Measurements from ENCODE around the gene ZBTB47. TPM values are rescaled to one million over a fixed set of nuclear protein-coding genes. Genes with fewer than 3 reads are reported as not detected.

Gene ZBTB47
- total RNA-seq, result under 1 TPM; 0.18 to 0.34 TPM

DNA sequence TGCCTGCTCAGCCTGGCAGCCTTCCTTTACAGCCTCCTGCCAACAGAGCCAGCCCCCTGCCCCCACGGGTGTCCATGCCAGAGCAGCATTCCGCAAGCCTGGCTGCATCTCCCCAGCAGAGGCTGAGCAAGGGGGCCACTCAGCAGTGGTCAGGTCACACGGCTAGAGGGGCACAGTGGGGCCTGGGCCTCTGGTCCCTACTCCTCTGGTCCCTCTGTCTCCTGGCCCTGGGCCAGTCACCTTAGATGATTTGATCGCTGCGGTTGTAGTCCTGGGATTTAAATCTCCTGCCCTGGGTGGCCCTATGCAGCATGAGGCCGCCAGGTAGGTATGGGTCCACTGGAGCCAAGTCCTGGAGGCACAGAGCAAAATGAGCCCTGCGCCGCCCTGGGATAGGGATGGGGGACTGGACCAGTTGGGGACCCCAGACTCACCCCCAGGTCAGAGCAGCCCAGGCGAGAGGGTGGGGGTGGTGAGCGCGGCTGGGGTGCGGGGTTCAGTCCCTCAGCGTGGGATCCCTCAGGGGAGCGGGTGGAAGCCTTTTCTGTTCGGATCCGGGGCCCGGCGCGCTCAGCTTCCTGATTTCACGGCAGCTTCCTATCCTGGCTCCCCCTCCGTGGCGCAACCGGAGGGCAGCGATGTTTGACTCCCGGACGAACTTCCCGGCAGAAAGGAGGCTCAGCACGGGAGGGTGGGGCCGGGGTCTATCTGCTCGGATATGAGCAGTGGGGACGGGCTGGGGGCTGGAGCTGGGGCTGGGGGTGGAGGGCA lies at the start of gene ZBTB47:
Gene ZBTB47 (plus strand): TSS at position 138 of the 771 bp plus-strand sequence. CDS start 4,659 bp downstream, outside the sequence.
- POLR2A ChIA-PET, result interaction anchor here (0.6 kb wide), 1 partner anchor 11 kb away, joined by 3 read pairs; no protein-coding TSS in a partner anchor
- Mint-ChIP-seq H3K27ac (peak within 1 kb of the TSS; percentile 68), H3K4me1 (ENCODE audit: low read depth) (peaks cover 22% of the 10 kb centered on the region), H3K4me3 (peak within 1 kb of the TSS; percentile 77), H3K9me3 (ENCODE audit: insufficient read depth) (no peaks in the 10 kb centered on the region), H3K27me3 (ENCODE audit: low read depth) (peaks cover 2% of the 10 kb centered on the region), H3K36me3 (ENCODE audit: low read depth) (peaks cover 4% of the 10 kb centered on the region)
- CTCF ChIA-PET, result interaction anchor here (1.3 to 2.5 kb wide), 2 partner anchors 71 to 91 kb away, joined by 3 to 11 read pairs; no protein-coding TSS in a partner anchor
- ATAC-seq (peak; percentile 3), DNase-seq (no peak)

DNA sequence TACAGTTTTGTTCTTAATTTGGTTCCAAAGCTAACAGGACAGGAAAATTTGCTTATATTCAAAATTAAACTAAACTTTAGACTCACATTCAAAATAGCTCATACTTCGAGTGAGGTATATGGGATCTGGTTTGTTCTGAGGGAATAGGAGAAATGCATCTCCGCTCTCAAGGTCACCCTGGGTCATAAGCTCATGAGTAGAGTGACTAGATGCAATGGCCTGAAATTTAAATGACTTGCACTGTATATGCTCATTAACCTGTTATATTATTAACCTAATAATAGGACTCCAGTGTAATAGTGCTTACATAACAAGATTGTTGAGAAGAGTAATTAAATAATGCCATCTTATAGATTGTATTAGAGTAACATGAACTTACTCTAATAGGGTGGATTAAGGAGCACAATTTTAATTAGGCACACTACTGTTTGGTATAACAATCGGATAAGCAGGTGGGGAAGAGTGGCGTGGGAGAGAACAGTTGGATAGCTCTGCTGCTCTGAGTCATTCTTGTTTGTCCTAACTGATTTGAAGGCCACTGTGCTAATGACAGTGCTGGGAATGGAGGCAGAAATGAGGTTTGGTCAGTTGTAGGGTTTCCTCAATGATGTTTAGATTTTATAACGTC lies 47.8 kb upstream of the ZBTB47 start:
- Mint-ChIP-seq H3K4me1 (ENCODE audit: low read depth) (peaks cover 52% of the 10 kb centered on the region), H3K27ac (no peak overlapping the region), H3K9me3 (ENCODE audit: insufficient read depth) (peaks cover 4% of the 10 kb centered on the region), H3K4me3 (no peak overlapping the region), H3K27me3 (ENCODE audit: low read depth) (no peaks in the 10 kb centered on the region), H3K36me3 (ENCODE audit: low read depth) (peaks cover 59% of the 10 kb centered on the region)
- DNase-seq (no peak), ATAC-seq (no peak)
- CTCF ChIA-PET, result interaction anchor here (0.8 to 1.4 kb wide), 2 partner anchors 8 to 10 kb away, joined by 3 to 5 read pairs; no protein-coding TSS in a partner anchor
- POLR2A ChIA-PET, result interaction anchor here (0.6 to 1.5 kb wide), 2 partner anchors 15 to 46 kb away, joined by 3 to 4 read pairs; partner anchors contain the start of gene SS18L2

- CTCF ChIA-PET, result no interaction called here
- H3K4me3 Mint-ChIP-seq, result no peak overlapping the region
- peaks cover 4% of the 10 kb centered on the region for H3K9me3 Mint-ChIP-seq (ENCODE audit: insufficient read depth)
- ATAC-seq (no peak), DNase-seq (no peak)
- H3K4me1 Mint-ChIP-seq (ENCODE audit: low read depth), result peaks cover 56% of the 10 kb centered on the region
- H3K36me3 Mint-ChIP-seq (ENCODE audit: low read depth), result peaks cover 56% of the 10 kb centered on the region
- H3K27me3 Mint-ChIP-seq (ENCODE audit: low read depth), result no peaks in the 10 kb centered on the region
- H3K27ac Mint-ChIP-seq, result peak overlapping the region; percentile 7
- POLR2A ChIA-PET, result interaction anchor here (1.2 kb wide), 1 partner anchor 18 kb away, joined by 4 read pairs; no protein-coding TSS in a partner anchor
Measured at GRCh38 chr3:42608581-42608980, 44.9 kb upstream of the ZBTB47 start.

DNA sequence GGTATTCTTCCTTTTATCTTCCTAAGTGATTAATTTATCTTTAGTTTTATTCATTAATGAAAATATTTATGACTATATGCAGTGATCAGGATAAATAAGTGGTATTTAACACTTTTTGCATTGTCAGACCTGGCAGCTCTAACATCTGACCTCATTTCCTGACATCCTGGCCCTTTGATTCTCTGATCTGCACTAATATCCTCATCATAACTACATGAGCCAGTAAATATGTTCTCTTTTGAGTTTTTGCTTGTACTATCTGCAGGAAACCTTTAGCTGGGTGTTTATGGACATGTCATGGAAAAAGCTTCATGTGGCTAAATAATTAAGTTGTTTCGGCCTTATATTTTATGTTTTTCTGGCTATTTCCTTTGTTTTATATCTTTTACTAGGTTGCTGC lies 42.5 kb upstream of the ZBTB47 start:
- H3K36me3 Mint-ChIP-seq (ENCODE audit: low read depth), result peaks cover 50% of the 10 kb centered on the region

DNA sequence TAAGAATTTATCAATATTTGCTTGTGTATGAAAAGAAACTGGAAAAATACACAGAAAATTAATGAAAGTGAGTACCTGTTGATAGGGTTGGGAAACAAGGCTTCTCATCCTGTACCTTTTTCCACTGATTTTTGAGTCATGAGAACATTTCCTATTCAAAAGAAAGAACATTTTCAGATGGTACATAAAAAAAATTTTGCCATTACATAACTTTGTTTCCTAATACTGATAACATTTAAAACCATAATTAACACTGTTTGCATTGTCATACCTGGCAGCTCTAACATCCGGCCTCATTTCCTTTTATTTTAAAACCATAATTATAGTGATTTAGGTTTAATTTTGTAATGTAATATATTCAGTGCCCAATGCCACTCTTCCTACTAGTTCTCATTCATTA lies 41.3 kb upstream of the ZBTB47 start:
- ChIA-PET POLR2A (interaction anchor here (1.8 kb wide), 1 partner anchor 11 kb away, joined by 7 read pairs; the partner anchor contains the start of gene NKTR), CTCF (interaction anchor here (1.0 to 7.6 kb wide), 8 partner anchors 9 to 35 kb away, joined by 4 to 69 read pairs (median 8); partner anchors contain the start of gene NKTR)
- DNase-seq (no peak), ATAC-seq (no peak)
- peak overlapping the region; percentile 35 for H3K27ac Mint-ChIP-seq
- H3K4me3 Mint-ChIP-seq, result no peak overlapping the region
- no peaks in the 10 kb centered on the region for H3K27me3 Mint-ChIP-seq (ENCODE audit: low read depth)
- H3K4me1 Mint-ChIP-seq (ENCODE audit: low read depth), result peaks cover 44% of the 10 kb centered on the region
- H3K9me3 Mint-ChIP-seq (ENCODE audit: insufficient read depth), result no peaks in the 10 kb centered on the region
- peaks cover 43% of the 10 kb centered on the region for H3K36me3 Mint-ChIP-seq (ENCODE audit: low read depth)

More for the DNA sequence above, 42.5 kb upstream of the ZBTB47 start:
- DNase-seq (no peak), ATAC-seq (peak; percentile 49)
- H3K4me3 Mint-ChIP-seq, result no peak overlapping the region
- ChIA-PET CTCF (interaction anchor here (1.1 to 7.6 kb wide), 6 partner anchors 9 to 74 kb away, joined by 3 to 69 read pairs (median 4); partner anchors contain the start of genes NKTR, SEC22C and SS18L2), POLR2A (interaction anchor here (2.4 kb wide), 1 partner anchor 10 kb away, joined by 16 read pairs; the partner anchor contains the start of gene NKTR)
- peaks cover 43% of the 10 kb centered on the region for H3K4me1 Mint-ChIP-seq (ENCODE audit: low read depth)
- H3K9me3 Mint-ChIP-seq (ENCODE audit: insufficient read depth), result no peaks in the 10 kb centered on the region
- H3K27ac Mint-ChIP-seq, result peak overlapping the region; percentile 51
- no peaks in the 10 kb centered on the region for H3K27me3 Mint-ChIP-seq (ENCODE audit: low read depth)

DNA sequence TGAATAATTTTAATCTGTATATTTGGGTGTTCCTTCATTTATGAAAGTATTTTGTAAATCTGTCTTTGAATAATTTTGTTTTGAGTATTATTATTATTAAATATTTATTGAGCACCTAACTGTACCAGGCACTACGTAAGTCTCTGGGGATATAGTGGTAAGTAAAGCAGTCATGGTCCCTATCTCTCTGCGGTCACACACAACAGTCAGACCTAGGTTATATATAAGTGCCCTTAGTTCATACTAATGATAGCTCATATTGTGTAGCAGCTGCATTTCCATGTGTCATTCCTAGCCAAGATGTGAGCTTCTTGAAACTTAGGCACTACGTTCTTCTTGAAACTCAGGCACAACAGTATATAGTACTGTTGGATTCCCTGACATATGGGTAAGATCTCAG lies 40.6 kb upstream of the ZBTB47 start:
- H3K9me3 Mint-ChIP-seq (ENCODE audit: insufficient read depth), result no peaks in the 10 kb centered on the region
- POLR2A ChIA-PET, result interaction anchor here (1.8 kb wide), 1 partner anchor 12 kb away, joined by 7 read pairs; the partner anchor contains the start of gene NKTR
- DNase-seq (no peak), ATAC-seq (no peak)
- peaks cover 38% of the 10 kb centered on the region for H3K36me3 Mint-ChIP-seq (ENCODE audit: low read depth)
- H3K27me3 Mint-ChIP-seq (ENCODE audit: low read depth), result no peaks in the 10 kb centered on the region
- peaks cover 40% of the 10 kb centered on the region for H3K4me1 Mint-ChIP-seq (ENCODE audit: low read depth)
- no peak overlapping the region for H3K4me3 Mint-ChIP-seq
- no peak overlapping the region for H3K27ac Mint-ChIP-seq
- CTCF ChIA-PET, result interaction anchor here (1.0 to 7.6 kb wide), 15 partner anchors 8 to 143 kb away, joined by 3 to 69 read pairs (median 6); partner anchors contain the start of gene NKTR

DNA sequence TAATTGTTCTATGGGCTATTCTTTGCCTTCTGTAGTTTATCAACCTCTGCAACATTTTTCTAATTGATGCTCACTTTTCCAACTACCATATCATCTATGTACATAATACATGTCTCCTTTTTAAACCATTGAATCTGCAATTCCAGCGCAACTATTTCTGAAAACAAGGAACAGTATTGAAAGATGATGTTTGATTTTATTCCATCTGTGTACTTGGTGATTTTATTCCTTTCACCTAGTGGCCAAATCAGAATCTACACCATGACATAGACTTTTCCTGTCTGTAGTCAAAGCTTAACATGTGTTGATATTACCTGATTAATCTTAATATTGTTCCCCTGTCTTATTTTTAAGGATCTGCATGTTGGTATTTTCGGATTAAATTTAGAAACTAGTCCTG lies 40.0 kb upstream of the ZBTB47 start:
- no peaks in the 10 kb centered on the region for H3K9me3 Mint-ChIP-seq (ENCODE audit: insufficient read depth)

DNA sequence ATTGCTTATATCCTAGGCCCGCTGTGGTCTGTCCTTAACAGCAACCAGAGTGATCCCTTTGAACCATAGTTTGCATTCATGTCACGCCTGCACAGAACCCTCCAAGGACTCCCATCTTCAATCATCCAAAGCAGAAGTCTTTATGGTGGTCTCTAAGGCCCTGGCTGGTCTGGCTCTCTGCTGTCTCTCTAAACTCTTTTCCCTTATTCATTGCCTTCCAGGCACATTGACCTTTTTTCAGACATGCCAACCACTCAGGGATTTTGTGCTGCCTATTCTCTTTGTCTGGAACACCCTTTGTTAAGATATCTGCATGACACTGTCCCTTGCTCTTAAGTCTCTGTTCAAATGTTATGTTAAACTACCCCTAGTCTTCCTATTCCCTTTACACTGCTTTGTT lies 21.9 kb upstream of the ZBTB47 start:
- Mint-ChIP-seq H3K4me1 (ENCODE audit: low read depth) (peaks cover 2% of the 10 kb centered on the region), H3K9me3 (ENCODE audit: insufficient read depth) (no peaks in the 10 kb centered on the region), H3K27me3 (ENCODE audit: low read depth) (no peaks in the 10 kb centered on the region), H3K27ac (no peak overlapping the region), H3K36me3 (ENCODE audit: low read depth) (peaks cover 48% of the 10 kb centered on the region), H3K4me3 (no peak overlapping the region)
- ATAC-seq, result no peak
- DNase-seq, result no peak
- ChIA-PET CTCF (no interaction called here), POLR2A (no interaction called here)

More for the DNA sequence above, 40.0 kb upstream of the ZBTB47 start:
- no peak overlapping the region for H3K4me3 Mint-ChIP-seq
- ChIA-PET POLR2A (interaction anchor here (1.8 kb wide), 1 partner anchor 12 kb away, joined by 7 read pairs; the partner anchor contains the start of gene NKTR), CTCF (interaction anchor here (0.8 to 7.6 kb wide), 21 partner anchors 8 to 142 kb away, joined by 3 to 69 read pairs (median 5); partner anchors contain the start of genes NKTR and SEC22C)
- DNase-seq, result no peak
- H3K36me3 Mint-ChIP-seq (ENCODE audit: low read depth), result peaks cover 35% of the 10 kb centered on the region
- peak overlapping the region; percentile 3 for H3K27ac Mint-ChIP-seq
- ATAC-seq, result peak; percentile 65
- H3K27me3 Mint-ChIP-seq (ENCODE audit: low read depth), result no peaks in the 10 kb centered on the region
- H3K4me1 Mint-ChIP-seq (ENCODE audit: low read depth), result peaks cover 39% of the 10 kb centered on the region

- DNase-seq, result no peak
- peaks cover 2% of the 10 kb centered on the region for H3K4me1 Mint-ChIP-seq (ENCODE audit: low read depth)
- ChIA-PET POLR2A (no interaction called here), CTCF (no interaction called here)
- H3K27ac Mint-ChIP-seq, result no peak overlapping the region
- H3K9me3 Mint-ChIP-seq (ENCODE audit: insufficient read depth), result no peaks in the 10 kb centered on the region
- H3K36me3 Mint-ChIP-seq (ENCODE audit: low read depth), result peaks cover 48% of the 10 kb centered on the region
- no peak overlapping the region for H3K4me3 Mint-ChIP-seq
- no peaks in the 10 kb centered on the region for H3K27me3 Mint-ChIP-seq (ENCODE audit: low read depth)
- ATAC-seq, result no peak
Measured at GRCh38 chr3:42632146-42632545, 21.4 kb upstream of the ZBTB47 start.

- peaks cover 42% of the 10 kb centered on the region for H3K36me3 Mint-ChIP-seq (ENCODE audit: low read depth)
- H3K4me3 Mint-ChIP-seq, result no peak overlapping the region
- ChIA-PET CTCF (interaction anchor here (0.9 to 1.1 kb wide), 2 partner anchors 20 to 31 kb away, joined by 3 to 4 read pairs; no protein-coding TSS in a partner anchor), POLR2A (no interaction called here)
- H3K4me1 Mint-ChIP-seq (ENCODE audit: low read depth), result peaks cover 2% of the 10 kb centered on the region
- ATAC-seq (no peak), DNase-seq (no peak)
- no peaks in the 10 kb centered on the region for H3K9me3 Mint-ChIP-seq (ENCODE audit: insufficient read depth)
- no peak overlapping the region for H3K27ac Mint-ChIP-seq
- no peaks in the 10 kb centered on the region for H3K27me3 Mint-ChIP-seq (ENCODE audit: low read depth)
Measured at GRCh38 chr3:42633544-42633943, 20.0 kb upstream of the ZBTB47 start.

DNA sequence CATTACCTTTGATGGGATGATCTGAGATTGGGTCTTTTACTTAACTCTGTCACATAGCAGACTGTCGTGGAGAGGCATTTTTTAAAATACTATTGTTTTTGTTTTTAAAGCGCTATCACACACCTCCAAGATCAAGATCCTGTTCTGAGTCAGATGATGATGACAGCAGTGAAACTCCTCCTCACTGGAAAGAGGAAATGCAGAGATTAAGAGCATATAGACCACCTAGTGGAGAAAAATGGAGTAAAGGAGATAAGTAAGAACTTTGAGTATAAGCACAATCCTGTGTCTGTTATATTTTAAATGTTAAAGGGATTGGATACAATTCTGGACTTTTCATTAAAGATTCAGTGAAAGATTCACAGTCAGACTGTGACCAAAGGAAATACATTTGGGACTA lies 18.4 kb upstream of the ZBTB47 start:
- H3K4me1 Mint-ChIP-seq (ENCODE audit: low read depth), result peaks cover 2% of the 10 kb centered on the region
- no peaks in the 10 kb centered on the region for H3K27me3 Mint-ChIP-seq (ENCODE audit: low read depth)
- peaks cover 36% of the 10 kb centered on the region for H3K36me3 Mint-ChIP-seq (ENCODE audit: low read depth)
- ChIA-PET POLR2A (no interaction called here), CTCF (interaction anchor here (2.7 kb wide), 1 partner anchor 22 kb away, joined by 21 read pairs; no protein-coding TSS in a partner anchor)
- DNase-seq (no peak), ATAC-seq (no peak)
- H3K27ac Mint-ChIP-seq, result peak overlapping the region; percentile 23
- H3K4me3 Mint-ChIP-seq, result no peak overlapping the region
- no peaks in the 10 kb centered on the region for H3K9me3 Mint-ChIP-seq (ENCODE audit: insufficient read depth)
